SK-N-SH (cell line): ENCODE data around the gene SCAF1. TPM values are rescaled to one million over a fixed set of nuclear protein-coding genes. Genes with fewer than 3 reads are reported as not detected.

Source experiments
- CTCF ChIA-PET: fragments of 300-600, 350-600 bp; formaldehyde crosslinking; extraction: SDS; loops from one replicate; lab custom pipeline; 2021; lab: Yijun Ruan, JAX
- POLR2A ChIA-PET: fragments of 350-600 bp; sonication (Branson Sonifier 250); formaldehyde crosslinking; extraction: SDS; loops from one replicate; lab custom pipeline; 2020; ENCODE audit warnings: antibody characterized with exemption, inconsistent platforms; lab: Yijun Ruan, JAX
- DNase-seq: peaks from one replicate; pipeline ENCODE4 v3.0.0; 2012
- H2AFZ ChIP-seq: fragments of 200-600 bp; sonication (generic); 2 replicates; pipeline ENCODE4 v1.8.1; 2016; ENCODE audit warnings: antibody characterized with exemption, mild to moderate bottlenecking, low read depth
- H3F3A ChIP-seq: fragments of 200-600 bp; sonication (generic); replicated peaks from 2 replicates; pipeline ENCODE3; 2016; ENCODE audit warnings: antibody characterized with exemption, mild to moderate bottlenecking; ENCODE audit not compliant: insufficient read depth
- H3K27ac ChIP-seq, 2 experiments: fragments of 200-500 bp in 1 of 2; fragments of 200-600 bp in 1 of 2; sonication (Bioruptor generic) in 1 of 2; sonication (generic), shearing (Covaris generic) in 1 of 2; 2 replicates each; pipeline versions ENCODE4 v1.5.1 to v1.6.1; 2014 to 2016; ENCODE audit warnings: low read depth in 2 of 2, inconsistent platforms in 1 of 2, low read length in 1 of 2, mild to moderate bottlenecking in 1 of 2, mixed read lengths in 1 of 2
- H3K27me3 ChIP-seq: fragments of 200-600 bp; sonication (generic), shearing (Covaris generic); 2 replicates; pipeline ENCODE4 v1.6.1; 2016; ENCODE audit warnings: mixed run types; ENCODE audit not compliant: insufficient read depth
- H3K36me3 ChIP-seq, 2 experiments: fragments of 200-500 bp in 1 of 2; fragments of 200-600 bp in 1 of 2; sonication (Bioruptor generic) in 1 of 2; sonication (generic) in 1 of 2; replicated peaks in 1 of 2; 2 replicates each; pipeline versions ENCODE3 to v1.5.1; 2014 to 2016; ENCODE audit warnings: low read length in 1 of 2, mild to moderate bottlenecking in 1 of 2; ENCODE audit not compliant: insufficient read depth in 2 of 2, control insufficient read depth in 1 of 2
- H3K4me1 ChIP-seq, 2 experiments: fragments of 200-500 bp in 1 of 2; fragments of 200-600 bp in 1 of 2; sonication (Bioruptor generic) in 1 of 2; sonication (generic), shearing (Covaris generic) in 1 of 2; 2 replicates each; pipeline versions ENCODE4 v1.5.1 to v1.6.1; 2014 to 2016; ENCODE audit warnings: low read depth in 1 of 2, low read length in 1 of 2, mixed run types in 1 of 2; ENCODE audit not compliant: insufficient read depth in 2 of 2, control insufficient read depth in 1 of 2
- H3K4me2 ChIP-seq: fragments of 200-600 bp; sonication (generic), shearing (Covaris generic); 2 replicates; pipeline ENCODE4 v1.6.1; 2017; ENCODE audit warnings: mixed run types
- H3K4me3 ChIP-seq, 2 experiments: fragments of 200-500 bp in 1 of 2; fragments of 200-600 bp in 1 of 2; sonication (Bioruptor generic) in 1 of 2; sonication (generic), shearing (Covaris generic) in 1 of 2; 2 replicates each; pipeline versions ENCODE4 v1.5.1 to v1.8.1; 2014 to 2016; ENCODE audit warnings: low read depth in 2 of 2, inconsistent platforms in 1 of 2, low read length in 1 of 2, mild to moderate bottlenecking in 1 of 2, mixed read lengths in 1 of 2, moderate library complexity in 1 of 2
- H3K79me2 ChIP-seq: fragments of 200-600 bp; sonication (generic); 2 replicates; pipeline ENCODE4 v1.8.1; 2017; ENCODE audit warnings: mild to moderate bottlenecking; ENCODE audit not compliant: insufficient read depth
- H3K9ac ChIP-seq: fragments of 200-600 bp; sonication (generic); 2 replicates; pipeline ENCODE4 v1.6.1; 2017; ENCODE audit warnings: mixed run types
- H3K9me2 ChIP-seq: fragments of 200-600 bp; sonication (generic); 2 replicates; pipeline ENCODE4 v1.6.1; 2017; ENCODE audit warnings: mixed run types
- H3K9me3 ChIP-seq: fragments of 200-600 bp; sonication (generic); 2 replicates; pipeline ENCODE4 v1.6.1; 2017; ENCODE audit warnings: mixed run types, mild to moderate bottlenecking, moderate library complexity
- H4K20me1 ChIP-seq: fragments of 200-600 bp; sonication (generic); 2 replicates; pipeline ENCODE4 v1.6.1; 2017; ENCODE audit warnings: mild to moderate bottlenecking, mixed run types; ENCODE audit not compliant: insufficient read depth
- CHD2 ChIP-seq: fragments of 150-350 bp; IDR thresholded peaks from 2 replicates; pipeline ENCODE4 v1.6.1; 2018; ENCODE audit warnings: low read length; ENCODE audit not compliant: partially characterized antibody
- FOSL2 ChIP-seq: IDR thresholded peaks from 2 replicates; pipeline ENCODE4 v1.4.0; 2012; ENCODE audit warnings: low read depth, mild to moderate bottlenecking, moderate library complexity, borderline replicate concordance
- FOXM1 ChIP-seq: IDR thresholded peaks from 2 replicates; pipeline ENCODE4 v1.4.0; 2012; ENCODE audit warnings: low read depth, mild to moderate bottlenecking
- NFIC ChIP-seq: IDR thresholded peaks from 2 replicates; pipeline ENCODE4 v1.4.0; 2012; ENCODE audit warnings: borderline replicate concordance
- POLR2AphosphoS5 ChIP-seq: IDR thresholded peaks from 2 replicates; pipeline ENCODE4 v1.6.1; 2012; ENCODE audit warnings: low read depth, low read length
- RAD21 ChIP-seq: IDR thresholded peaks from 2 replicates; pipeline ENCODE4 v1.6.1; 2012; ENCODE audit warnings: mild to moderate bottlenecking, low read length
- RFX5 ChIP-seq: IDR thresholded peaks from 2 replicates; pipeline ENCODE4 v1.6.1; 2012; ENCODE audit warnings: mild to moderate bottlenecking, improper control_type of control experiment, low read length
- RXRA ChIP-seq: IDR thresholded peaks from 2 replicates; pipeline ENCODE4 v1.4.0; 2012; ENCODE audit warnings: low read depth, mild to moderate bottlenecking, borderline replicate concordance
- SIN3A ChIP-seq: IDR thresholded peaks from 2 replicates; pipeline ENCODE4 v1.6.1; 2012; ENCODE audit warnings: low read depth, mild to moderate bottlenecking, low read length, moderate library complexity, borderline replicate concordance
- TAF1 ChIP-seq: IDR thresholded peaks from 2 replicates; pipeline ENCODE4 v1.6.1; 2012; ENCODE audit warnings: low read depth, mild to moderate bottlenecking, low read length, moderate library complexity, borderline replicate concordance
- YY1 ChIP-seq: IDR thresholded peaks from 2 replicates; pipeline ENCODE4 v1.4.0; 2012; ENCODE audit warnings: low read depth, mild to moderate bottlenecking
- WGBS: methylation state at CpG from one replicate; pipeline ENCODE4 v1.1.6; 2017; ENCODE audit warnings: low lambda C conversion rate; 5-methylcytosine and 5-hydroxymethylcytosine counted together
- polyA plus RNA-seq, 3 experiments: library from polyadenylated mRNA; depleted of rRNA; stranded (reverse); fragments of >200 nt; gene quantifications; 2 replicates each; pipeline ENCODE4 v1.2.3, GENCODE V29; 2012
- TF ChIP-seq, protein P1 (sequence below): IDR thresholded peaks from 2 replicates; pipeline ENCODE4 v1.6.1; 2012; ENCODE audit warnings: mild to moderate bottlenecking, low read depth, low read length, moderate library complexity
- TF ChIP-seq, protein P2 (sequence below): IDR thresholded peaks from 2 replicates; pipeline ENCODE4 v1.4.0; 2012; ENCODE audit warnings: low read depth, borderline replicate concordance
- TF ChIP-seq, protein P3 (sequence below): fragments of 200-600 bp; sonication (generic); IDR thresholded peaks from 2 replicates; pipeline ENCODE4 v1.6.1; 2017; ENCODE audit warnings: antibody characterized with exemption, mild to moderate bottlenecking, moderate library complexity
- TF ChIP-seq, protein P4 (sequence below): IDR thresholded peaks from 2 replicates; pipeline ENCODE4 v1.4.0; 2012; ENCODE audit warnings: low read depth, borderline replicate concordance

The SCAF1 gene
- polyA plus RNA-seq, 1 of the 3 experiments (the other 2 are of a cell fraction), result 9.5 TPM

DNA sequence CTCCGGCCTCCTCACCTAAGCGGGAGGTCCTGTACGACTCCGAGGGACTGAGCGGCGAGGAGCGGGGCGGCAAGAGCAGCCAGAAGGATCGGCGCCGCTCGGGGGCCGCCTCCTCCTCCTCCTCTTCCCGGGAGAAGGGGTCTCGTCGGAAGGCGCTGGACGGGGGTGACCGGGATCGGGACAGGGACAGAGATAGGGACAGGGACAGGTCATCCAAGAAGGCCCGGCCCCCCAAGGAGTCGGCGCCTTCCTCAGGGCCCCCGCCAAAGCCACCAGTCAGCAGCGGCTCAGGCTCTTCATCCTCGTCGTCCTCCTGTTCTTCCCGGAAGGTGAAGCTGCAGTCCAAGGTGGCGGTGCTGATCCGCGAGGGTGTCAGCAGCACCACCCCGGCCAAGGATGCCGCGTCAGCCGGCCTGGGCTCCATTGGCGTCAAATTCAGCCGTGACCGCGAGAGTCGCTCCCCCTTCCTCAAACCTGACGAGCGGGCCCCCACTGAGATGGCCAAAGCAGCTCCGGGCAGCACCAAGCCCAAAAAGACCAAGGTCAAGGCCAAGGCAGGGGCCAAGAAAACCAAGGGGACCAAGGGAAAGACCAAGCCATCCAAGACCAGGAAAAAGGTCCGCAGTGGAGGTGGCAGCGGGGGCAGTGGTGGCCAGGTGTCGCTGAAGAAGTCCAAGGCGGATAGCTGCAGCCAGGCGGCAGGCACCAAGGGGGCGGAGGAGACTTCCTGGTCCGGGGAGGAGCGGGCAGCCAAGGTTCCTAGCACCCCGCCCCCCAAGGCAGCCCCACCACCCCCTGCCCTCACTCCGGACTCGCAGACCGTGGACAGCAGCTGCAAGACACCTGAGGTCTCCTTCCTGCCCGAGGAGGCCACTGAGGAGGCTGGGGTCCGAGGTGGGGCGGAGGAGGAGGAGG lies 10.8 kb downstream of the SCAF1 start:
- Histone ChIP-seq H3K9me2 (no peaks in the 10 kb centered on the region), H2AFZ (no peak overlapping the region), H3K4me1 (no peaks in the 10 kb centered on the region), H3K9me3 (no peaks in the 10 kb centered on the region)
- POLR2A ChIA-PET, result no interaction called here
- no peak for TF ChIP-seq FOSL2
- TF ChIP-seq RFX5, result no peak
- no peak for TF ChIP-seq NFIC
- no peak for TF ChIP-seq TAF1
- no peak for TF ChIP-seq POLR2AphosphoS5
- TF ChIP-seq, protein P1, sequence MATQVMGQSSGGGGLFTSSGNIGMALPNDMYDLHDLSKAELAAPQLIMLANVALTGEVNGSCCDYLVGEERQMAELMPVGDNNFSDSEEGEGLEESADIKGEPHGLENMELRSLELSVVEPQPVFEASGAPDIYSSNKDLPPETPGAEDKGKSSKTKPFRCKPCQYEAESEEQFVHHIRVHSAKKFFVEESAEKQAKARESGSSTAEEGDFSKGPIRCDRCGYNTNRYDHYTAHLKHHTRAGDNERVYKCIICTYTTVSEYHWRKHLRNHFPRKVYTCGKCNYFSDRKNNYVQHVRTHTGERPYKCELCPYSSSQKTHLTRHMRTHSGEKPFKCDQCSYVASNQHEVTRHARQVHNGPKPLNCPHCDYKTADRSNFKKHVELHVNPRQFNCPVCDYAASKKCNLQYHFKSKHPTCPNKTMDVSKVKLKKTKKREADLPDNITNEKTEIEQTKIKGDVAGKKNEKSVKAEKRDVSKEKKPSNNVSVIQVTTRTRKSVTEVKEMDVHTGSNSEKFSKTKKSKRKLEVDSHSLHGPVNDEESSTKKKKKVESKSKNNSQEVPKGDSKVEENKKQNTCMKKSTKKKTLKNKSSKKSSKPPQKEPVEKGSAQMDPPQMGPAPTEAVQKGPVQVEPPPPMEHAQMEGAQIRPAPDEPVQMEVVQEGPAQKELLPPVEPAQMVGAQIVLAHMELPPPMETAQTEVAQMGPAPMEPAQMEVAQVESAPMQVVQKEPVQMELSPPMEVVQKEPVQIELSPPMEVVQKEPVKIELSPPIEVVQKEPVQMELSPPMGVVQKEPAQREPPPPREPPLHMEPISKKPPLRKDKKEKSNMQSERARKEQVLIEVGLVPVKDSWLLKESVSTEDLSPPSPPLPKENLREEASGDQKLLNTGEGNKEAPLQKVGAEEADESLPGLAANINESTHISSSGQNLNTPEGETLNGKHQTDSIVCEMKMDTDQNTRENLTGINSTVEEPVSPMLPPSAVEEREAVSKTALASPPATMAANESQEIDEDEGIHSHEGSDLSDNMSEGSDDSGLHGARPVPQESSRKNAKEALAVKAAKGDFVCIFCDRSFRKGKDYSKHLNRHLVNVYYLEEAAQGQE, result no peak
- TF ChIP-seq SIN3A, result no peak
- TF ChIP-seq YY1, result no peak
- TF ChIP-seq, protein P2, sequence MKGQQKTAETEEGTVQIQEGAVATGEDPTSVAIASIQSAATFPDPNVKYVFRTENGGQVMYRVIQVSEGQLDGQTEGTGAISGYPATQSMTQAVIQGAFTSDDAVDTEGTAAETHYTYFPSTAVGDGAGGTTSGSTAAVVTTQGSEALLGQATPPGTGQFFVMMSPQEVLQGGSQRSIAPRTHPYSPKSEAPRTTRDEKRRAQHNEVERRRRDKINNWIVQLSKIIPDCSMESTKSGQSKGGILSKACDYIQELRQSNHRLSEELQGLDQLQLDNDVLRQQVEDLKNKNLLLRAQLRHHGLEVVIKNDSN, result no peak
- TF ChIP-seq RAD21, result no peak
- no peak for TF ChIP-seq CHD2
- TF ChIP-seq, protein P3, sequence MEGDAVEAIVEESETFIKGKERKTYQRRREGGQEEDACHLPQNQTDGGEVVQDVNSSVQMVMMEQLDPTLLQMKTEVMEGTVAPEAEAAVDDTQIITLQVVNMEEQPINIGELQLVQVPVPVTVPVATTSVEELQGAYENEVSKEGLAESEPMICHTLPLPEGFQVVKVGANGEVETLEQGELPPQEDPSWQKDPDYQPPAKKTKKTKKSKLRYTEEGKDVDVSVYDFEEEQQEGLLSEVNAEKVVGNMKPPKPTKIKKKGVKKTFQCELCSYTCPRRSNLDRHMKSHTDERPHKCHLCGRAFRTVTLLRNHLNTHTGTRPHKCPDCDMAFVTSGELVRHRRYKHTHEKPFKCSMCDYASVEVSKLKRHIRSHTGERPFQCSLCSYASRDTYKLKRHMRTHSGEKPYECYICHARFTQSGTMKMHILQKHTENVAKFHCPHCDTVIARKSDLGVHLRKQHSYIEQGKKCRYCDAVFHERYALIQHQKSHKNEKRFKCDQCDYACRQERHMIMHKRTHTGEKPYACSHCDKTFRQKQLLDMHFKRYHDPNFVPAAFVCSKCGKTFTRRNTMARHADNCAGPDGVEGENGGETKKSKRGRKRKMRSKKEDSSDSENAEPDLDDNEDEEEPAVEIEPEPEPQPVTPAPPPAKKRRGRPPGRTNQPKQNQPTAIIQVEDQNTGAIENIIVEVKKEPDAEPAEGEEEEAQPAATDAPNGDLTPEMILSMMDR, result no peak
- TF ChIP-seq FOXM1, result no peak
- TF ChIP-seq, protein P4, sequence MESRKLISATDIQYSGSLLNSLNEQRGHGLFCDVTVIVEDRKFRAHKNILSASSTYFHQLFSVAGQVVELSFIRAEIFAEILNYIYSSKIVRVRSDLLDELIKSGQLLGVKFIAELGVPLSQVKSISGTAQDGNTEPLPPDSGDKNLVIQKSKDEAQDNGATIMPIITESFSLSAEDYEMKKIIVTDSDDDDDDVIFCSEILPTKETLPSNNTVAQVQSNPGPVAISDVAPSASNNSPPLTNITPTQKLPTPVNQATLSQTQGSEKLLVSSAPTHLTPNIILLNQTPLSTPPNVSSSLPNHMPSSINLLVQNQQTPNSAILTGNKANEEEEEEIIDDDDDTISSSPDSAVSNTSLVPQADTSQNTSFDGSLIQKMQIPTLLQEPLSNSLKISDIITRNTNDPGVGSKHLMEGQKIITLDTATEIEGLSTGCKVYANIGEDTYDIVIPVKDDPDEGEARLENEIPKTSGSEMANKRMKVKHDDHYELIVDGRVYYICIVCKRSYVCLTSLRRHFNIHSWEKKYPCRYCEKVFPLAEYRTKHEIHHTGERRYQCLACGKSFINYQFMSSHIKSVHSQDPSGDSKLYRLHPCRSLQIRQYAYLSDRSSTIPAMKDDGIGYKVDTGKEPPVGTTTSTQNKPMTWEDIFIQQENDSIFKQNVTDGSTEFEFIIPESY, result no peak
- TF ChIP-seq RXRA, result no peak
- TF ChIP-seq, all 33 proteins: peak for 0
- H3K36me3 ChIP-seq, result peaks cover 20 to 65% of the 10 kb centered on the region in 2 experiments
- H3K9ac ChIP-seq, result no peak overlapping the region
- peaks cover 28% of the 10 kb centered on the region for H3K79me2 ChIP-seq
- WGBS, result 95% methylated on average over 51 of the region's 58 CpGs
- no peaks in the 10 kb centered on the region for H3F3A ChIP-seq
- CTCF ChIA-PET, result no interaction called here
- H3K4me3 ChIP-seq, result no peak overlapping the region
- 0 out of 2 replicates have a peak, but pooled peaks cover 10% of the 10 kb centered on the region for H4K20me1 ChIP-seq
- no peak for DNase-seq
- no peaks in the 10 kb centered on the region for H3K27me3 ChIP-seq
- no peak overlapping the region for H3K27ac ChIP-seq
- no peak overlapping the region for H3K4me2 ChIP-seq
